Stimulated activated CD4-positive, alpha-beta T cell treated with anti-CD3 and anti-CD28 coated beads, Interleukin-15, amount 100 ng/mL, for 1 hour (primary cell): ENCODE results near the gene GOLGA1.
"Not testable (repeated sequence)": the region's sequence is repeated elsewhere in the genome, so short reads cannot be mapped to it uniquely, and the experiment has no call there.

Experiments used
- DNase-seq, 2 donors: peaks; one replicate each; pipeline ENCODE4 v3.0.0-alpha.2; 2020; ENCODE audit warnings: low read depth in 1 of 2, low spot score in 1 of 2

GOLGA1 gene

GRCh38 chr9:124838567-124839275, 102.2 kb downstream of the GOLGA1 start:
- not testable (repeated sequence) for DNase-seq

GRCh38 chr9:124838132-124838531, 102.8 kb downstream of the GOLGA1 start:
- DNase-seq: not testable (repeated sequence)

GRCh38 chr9:124835026-124835557, 105.8 kb downstream of the GOLGA1 start:
- no peak for DNase-seq

- no peak for DNase-seq
Observed at GRCh38 chr9:124834591-124834990, 106.3 kb downstream of the GOLGA1 start.

GRCh38 chr9:124831642-124832364, 109.1 kb downstream of the GOLGA1 start:
- DNase-seq: no peak

GRCh38 chr9:124830593-124830992, 110.3 kb downstream of the GOLGA1 start:
- no peak for DNase-seq

GRCh38 chr9:124829334-124829669, 111.6 kb downstream of the GOLGA1 start:
- no peak for DNase-seq

- DNase-seq: no peak
Observed at GRCh38 chr9:124828489-124829333, 112.2 kb downstream of the GOLGA1 start.
